Measurements from ENCODE around the gene AOC2. TPM values are rescaled to one million over a fixed set of nuclear protein-coding genes. Genes with fewer than 3 reads are reported as not detected.

The AOC2 gene
- polyA plus RNA-seq, 1 of the 3 experiments (the other 2 are of a cell fraction), result 0.33 TPM

DNA sequence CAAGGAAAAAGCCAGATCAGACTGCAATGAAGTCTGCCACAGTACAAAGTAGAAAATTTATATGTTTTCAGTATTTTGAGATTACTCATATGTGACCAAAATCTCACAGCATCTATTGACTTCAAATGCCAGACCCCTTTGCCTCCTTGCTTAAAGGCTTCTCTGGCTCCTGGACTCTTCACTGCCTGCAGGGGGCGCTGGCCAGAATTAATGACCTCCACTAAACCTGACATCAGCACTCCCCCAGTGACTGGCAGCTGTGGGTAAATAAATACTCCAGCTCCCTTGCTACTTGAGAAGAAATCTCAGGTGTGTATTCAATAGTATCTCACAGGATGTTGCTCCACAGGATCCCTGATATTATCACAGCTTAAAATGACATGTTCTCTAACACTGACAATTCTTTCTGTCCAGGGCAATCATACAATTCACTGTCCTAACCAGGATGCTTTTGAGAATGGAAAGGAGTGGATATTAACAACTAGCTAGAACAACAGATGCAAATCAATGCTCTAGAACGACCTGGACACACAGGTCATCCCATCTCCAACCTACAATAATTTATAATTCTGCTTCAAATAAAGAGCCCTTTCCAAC lies 24.3 kb upstream of the AOC2 start:
- TF ChIP-seq, protein P1, sequence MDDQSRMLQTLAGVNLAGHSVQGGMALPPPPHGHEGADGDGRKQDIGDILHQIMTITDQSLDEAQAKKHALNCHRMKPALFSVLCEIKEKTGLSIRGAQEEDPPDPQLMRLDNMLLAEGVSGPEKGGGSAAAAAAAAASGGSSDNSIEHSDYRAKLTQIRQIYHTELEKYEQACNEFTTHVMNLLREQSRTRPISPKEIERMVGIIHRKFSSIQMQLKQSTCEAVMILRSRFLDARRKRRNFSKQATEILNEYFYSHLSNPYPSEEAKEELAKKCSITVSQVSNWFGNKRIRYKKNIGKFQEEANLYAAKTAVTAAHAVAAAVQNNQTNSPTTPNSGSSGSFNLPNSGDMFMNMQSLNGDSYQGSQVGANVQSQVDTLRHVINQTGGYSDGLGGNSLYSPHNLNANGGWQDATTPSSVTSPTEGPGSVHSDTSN (IDR thresholded peaks at IDR 0.05), result peak; percentile 41; the same call in 1 of the 2 replicates
- TF ChIP-seq JUND (IDR thresholded peaks at IDR 0.05), result no peak
- TF ChIP-seq, protein P2, sequence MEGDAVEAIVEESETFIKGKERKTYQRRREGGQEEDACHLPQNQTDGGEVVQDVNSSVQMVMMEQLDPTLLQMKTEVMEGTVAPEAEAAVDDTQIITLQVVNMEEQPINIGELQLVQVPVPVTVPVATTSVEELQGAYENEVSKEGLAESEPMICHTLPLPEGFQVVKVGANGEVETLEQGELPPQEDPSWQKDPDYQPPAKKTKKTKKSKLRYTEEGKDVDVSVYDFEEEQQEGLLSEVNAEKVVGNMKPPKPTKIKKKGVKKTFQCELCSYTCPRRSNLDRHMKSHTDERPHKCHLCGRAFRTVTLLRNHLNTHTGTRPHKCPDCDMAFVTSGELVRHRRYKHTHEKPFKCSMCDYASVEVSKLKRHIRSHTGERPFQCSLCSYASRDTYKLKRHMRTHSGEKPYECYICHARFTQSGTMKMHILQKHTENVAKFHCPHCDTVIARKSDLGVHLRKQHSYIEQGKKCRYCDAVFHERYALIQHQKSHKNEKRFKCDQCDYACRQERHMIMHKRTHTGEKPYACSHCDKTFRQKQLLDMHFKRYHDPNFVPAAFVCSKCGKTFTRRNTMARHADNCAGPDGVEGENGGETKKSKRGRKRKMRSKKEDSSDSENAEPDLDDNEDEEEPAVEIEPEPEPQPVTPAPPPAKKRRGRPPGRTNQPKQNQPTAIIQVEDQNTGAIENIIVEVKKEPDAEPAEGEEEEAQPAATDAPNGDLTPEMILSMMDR (IDR thresholded peaks at IDR 0.05), result peak; percentile 89
- TF ChIP-seq, protein P3, sequence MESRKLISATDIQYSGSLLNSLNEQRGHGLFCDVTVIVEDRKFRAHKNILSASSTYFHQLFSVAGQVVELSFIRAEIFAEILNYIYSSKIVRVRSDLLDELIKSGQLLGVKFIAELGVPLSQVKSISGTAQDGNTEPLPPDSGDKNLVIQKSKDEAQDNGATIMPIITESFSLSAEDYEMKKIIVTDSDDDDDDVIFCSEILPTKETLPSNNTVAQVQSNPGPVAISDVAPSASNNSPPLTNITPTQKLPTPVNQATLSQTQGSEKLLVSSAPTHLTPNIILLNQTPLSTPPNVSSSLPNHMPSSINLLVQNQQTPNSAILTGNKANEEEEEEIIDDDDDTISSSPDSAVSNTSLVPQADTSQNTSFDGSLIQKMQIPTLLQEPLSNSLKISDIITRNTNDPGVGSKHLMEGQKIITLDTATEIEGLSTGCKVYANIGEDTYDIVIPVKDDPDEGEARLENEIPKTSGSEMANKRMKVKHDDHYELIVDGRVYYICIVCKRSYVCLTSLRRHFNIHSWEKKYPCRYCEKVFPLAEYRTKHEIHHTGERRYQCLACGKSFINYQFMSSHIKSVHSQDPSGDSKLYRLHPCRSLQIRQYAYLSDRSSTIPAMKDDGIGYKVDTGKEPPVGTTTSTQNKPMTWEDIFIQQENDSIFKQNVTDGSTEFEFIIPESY (IDR thresholded peaks at IDR 0.05; ENCODE audit: borderline replicate concordance, low read depth), result no peak
- TF ChIP-seq RFX5 (IDR thresholded peaks at IDR 0.05; ENCODE audit: low read length), result no peak
- TF ChIP-seq SMC3 (IDR thresholded peaks at IDR 0.05; ENCODE audit: low read depth, low read length), result peak; percentile 42
- TF ChIP-seq, protein P4, sequence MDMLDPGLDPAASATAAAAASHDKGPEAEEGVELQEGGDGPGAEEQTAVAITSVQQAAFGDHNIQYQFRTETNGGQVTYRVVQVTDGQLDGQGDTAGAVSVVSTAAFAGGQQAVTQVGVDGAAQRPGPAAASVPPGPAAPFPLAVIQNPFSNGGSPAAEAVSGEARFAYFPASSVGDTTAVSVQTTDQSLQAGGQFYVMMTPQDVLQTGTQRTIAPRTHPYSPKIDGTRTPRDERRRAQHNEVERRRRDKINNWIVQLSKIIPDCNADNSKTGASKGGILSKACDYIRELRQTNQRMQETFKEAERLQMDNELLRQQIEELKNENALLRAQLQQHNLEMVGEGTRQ (IDR thresholded peaks at IDR 0.05; ENCODE audit: borderline replicate concordance, low read depth, low read length), result no peak
- TF ChIP-seq, protein P5, sequence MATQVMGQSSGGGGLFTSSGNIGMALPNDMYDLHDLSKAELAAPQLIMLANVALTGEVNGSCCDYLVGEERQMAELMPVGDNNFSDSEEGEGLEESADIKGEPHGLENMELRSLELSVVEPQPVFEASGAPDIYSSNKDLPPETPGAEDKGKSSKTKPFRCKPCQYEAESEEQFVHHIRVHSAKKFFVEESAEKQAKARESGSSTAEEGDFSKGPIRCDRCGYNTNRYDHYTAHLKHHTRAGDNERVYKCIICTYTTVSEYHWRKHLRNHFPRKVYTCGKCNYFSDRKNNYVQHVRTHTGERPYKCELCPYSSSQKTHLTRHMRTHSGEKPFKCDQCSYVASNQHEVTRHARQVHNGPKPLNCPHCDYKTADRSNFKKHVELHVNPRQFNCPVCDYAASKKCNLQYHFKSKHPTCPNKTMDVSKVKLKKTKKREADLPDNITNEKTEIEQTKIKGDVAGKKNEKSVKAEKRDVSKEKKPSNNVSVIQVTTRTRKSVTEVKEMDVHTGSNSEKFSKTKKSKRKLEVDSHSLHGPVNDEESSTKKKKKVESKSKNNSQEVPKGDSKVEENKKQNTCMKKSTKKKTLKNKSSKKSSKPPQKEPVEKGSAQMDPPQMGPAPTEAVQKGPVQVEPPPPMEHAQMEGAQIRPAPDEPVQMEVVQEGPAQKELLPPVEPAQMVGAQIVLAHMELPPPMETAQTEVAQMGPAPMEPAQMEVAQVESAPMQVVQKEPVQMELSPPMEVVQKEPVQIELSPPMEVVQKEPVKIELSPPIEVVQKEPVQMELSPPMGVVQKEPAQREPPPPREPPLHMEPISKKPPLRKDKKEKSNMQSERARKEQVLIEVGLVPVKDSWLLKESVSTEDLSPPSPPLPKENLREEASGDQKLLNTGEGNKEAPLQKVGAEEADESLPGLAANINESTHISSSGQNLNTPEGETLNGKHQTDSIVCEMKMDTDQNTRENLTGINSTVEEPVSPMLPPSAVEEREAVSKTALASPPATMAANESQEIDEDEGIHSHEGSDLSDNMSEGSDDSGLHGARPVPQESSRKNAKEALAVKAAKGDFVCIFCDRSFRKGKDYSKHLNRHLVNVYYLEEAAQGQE (IDR thresholded peaks at IDR 0.05; ENCODE audit: low read depth, low read length), result no peak
- TF ChIP-seq RAD21 (IDR thresholded peaks at IDR 0.05; ENCODE audit: low read length), result peak; percentile 40
- H3K4me3 ChIP-seq (ENCODE audit: low read depth in 2 of 2, low read length in 1 of 2), result peak overlapping the region in 1 of 2 experiments; percentile 27; a peak in 1 of 4 replicates
- peaks cover 55 to 67% of the 10 kb centered on the region in 2 experiments for H3K36me3 ChIP-seq (replicated peaks in 1 of 2; ENCODE audit: control insufficient read depth in 1 of 2, insufficient read depth in 2 of 2, low read length in 1 of 2)
- no peaks in the 10 kb centered on the region for H3K27me3 ChIP-seq (ENCODE audit: insufficient read depth)
- ChIA-PET CTCF (interaction anchor here (0.6 to 3.7 kb wide), 24 partner anchors 8 to 247 kb away, joined by 3 to 35 read pairs (median 4); partner anchors contain the start of genes CNTD1, COA3 and WNK4), POLR2A (interaction anchor here (1.0 kb wide), 1 partner anchor 10 kb away, joined by 3 read pairs; no protein-coding TSS in a partner anchor)
- no peak overlapping the region for H2AFZ ChIP-seq (ENCODE audit: low read depth)
- no peak overlapping the region for H3K27ac ChIP-seq (ENCODE audit: low read depth in 2 of 2, low read length in 1 of 2)
- H3F3A ChIP-seq (replicated peaks; ENCODE audit: insufficient read depth), result peaks cover 55% of the 10 kb centered on the region
- WGBS (ENCODE audit: low lambda C conversion rate), result 0% methylated on average over 2 of the region's 2 CpGs
- H3K4me1 ChIP-seq (ENCODE audit: control insufficient read depth in 1 of 2, insufficient read depth in 2 of 2, low read depth in 1 of 2, low read length in 1 of 2), result peaks cover 7 to 11% of the 10 kb centered on the region in 2 experiments
- no peaks in the 10 kb centered on the region for H3K9me2 ChIP-seq
- no peak overlapping the region for H3K4me2 ChIP-seq
- H3K9me3 ChIP-seq, result no peaks in the 10 kb centered on the region
- peaks cover 34% of the 10 kb centered on the region for H3K79me2 ChIP-seq (ENCODE audit: insufficient read depth)
- H4K20me1 ChIP-seq (ENCODE audit: insufficient read depth), result no peaks in the 10 kb centered on the region
- H3K9ac ChIP-seq, result no peak overlapping the region
- peak; percentile 70 for DNase-seq
